OCI-LY1 (cell line): Measurements from ENCODE around the gene SERPINA4.

ENCODE experiments used
- H2AFZ ChIP-seq: fragments of 200-600 bp; sonication (generic), shearing (Covaris generic); 2 replicates; pipeline ENCODE4 v1.6.0; 2014; ENCODE audit warnings: antibody characterized with exemption, mild to moderate bottlenecking, low read length
- H3F3A ChIP-seq: fragments of 200-600 bp; sonication (generic), shearing (Covaris generic); 2 replicates; pipeline ENCODE4 v1.6.0; 2014; ENCODE audit warnings: mild to moderate bottlenecking, antibody characterized with exemption, low read length, moderate library complexity; ENCODE audit not compliant: insufficient read depth
- H3K27ac ChIP-seq: fragments of 200-600 bp; sonication (generic); 2 replicates; pipeline ENCODE4 v1.5.1; 2014; ENCODE audit warnings: low read length, mixed run types, mild to moderate bottlenecking, low read depth; ENCODE audit not compliant: poor library complexity, severe bottlenecking
- H3K27me3 ChIP-seq: fragments of 200-600 bp; sonication (generic); 2 replicates; pipeline ENCODE4 v1.6.0; 2014; ENCODE audit warnings: antibody characterized with exemption, mild to moderate bottlenecking, low read length, moderate library complexity; ENCODE audit not compliant: insufficient read depth
- H3K36me3 ChIP-seq: fragments of 200-600 bp; sonication (generic); 2 replicates; pipeline ENCODE4 v1.6.1; 2014; ENCODE audit warnings: mild to moderate bottlenecking, antibody characterized with exemption, low read length, moderate library complexity, mixed read lengths; ENCODE audit not compliant: insufficient read depth
- H3K4me1 ChIP-seq: fragments of 200-600 bp; sonication (generic); 2 replicates; pipeline ENCODE4 v1.5.1; 2014; ENCODE audit warnings: mild to moderate bottlenecking, low read length, moderate library complexity; ENCODE audit not compliant: insufficient read depth, severe bottlenecking
- H3K4me2 ChIP-seq: fragments of 200-600 bp; sonication (generic), shearing (Covaris generic); 2 replicates; pipeline ENCODE4 v1.6.1; 2014; ENCODE audit warnings: low read length
- H3K4me3 ChIP-seq: fragments of 200-600 bp; sonication (generic); 2 replicates; pipeline ENCODE4 v1.5.1; 2014; ENCODE audit warnings: low read length, low read depth, mild to moderate bottlenecking, mixed read lengths; ENCODE audit not compliant: poor library complexity, severe bottlenecking
- H3K79me2 ChIP-seq: fragments of 200-600 bp; shearing (Covaris generic); 2 replicates; pipeline ENCODE4 v1.6.1; 2016; ENCODE audit warnings: mixed run types, low read length, mixed read lengths; ENCODE audit not compliant: insufficient read depth
- H3K9ac ChIP-seq: fragments of 200-600 bp; sonication (generic), shearing (Covaris generic); 2 replicates; pipeline ENCODE4 v1.6.1; 2014; ENCODE audit warnings: mild to moderate bottlenecking, low read length, mixed read lengths
- H3K9me2 ChIP-seq: fragments of 200-600 bp; sonication (generic), shearing (Covaris generic); 2 replicates; pipeline ENCODE4 v1.6.1; 2014; ENCODE audit warnings: low read depth, mild to moderate bottlenecking, low read length, mixed read lengths
- H3K9me3 ChIP-seq: fragments of 200-600 bp; shearing (Covaris generic); 2 replicates; pipeline ENCODE4 v1.6.1; 2014; ENCODE audit warnings: low read length, mixed read lengths
- H4K20me1 ChIP-seq: fragments of 200-600 bp; sonication (generic), shearing (Covaris generic); 2 replicates; pipeline ENCODE4 v1.6.0; 2016; ENCODE audit warnings: mild to moderate bottlenecking, low read length; ENCODE audit not compliant: insufficient read depth
- CTCF ChIP-seq: fragments of 200-600 bp; sonication (generic), shearing (Covaris generic); IDR thresholded peaks from 2 replicates; pipeline ENCODE4 v1.5.1; 2017; ENCODE audit warnings: mild to moderate bottlenecking, antibody characterized with exemption, low read length, moderate library complexity, mixed read lengths
- EZH2 ChIP-seq: fragments of 200-600 bp; sonication (generic), shearing (Covaris generic); IDR thresholded peaks from 2 replicates; pipeline ENCODE4 v1.8.0; 2017; ENCODE audit warnings: borderline replicate concordance, mixed run types, mild to moderate bottlenecking, antibody characterized with exemption, low read length, moderate library complexity, mixed read lengths

Gene SERPINA4

DNA sequence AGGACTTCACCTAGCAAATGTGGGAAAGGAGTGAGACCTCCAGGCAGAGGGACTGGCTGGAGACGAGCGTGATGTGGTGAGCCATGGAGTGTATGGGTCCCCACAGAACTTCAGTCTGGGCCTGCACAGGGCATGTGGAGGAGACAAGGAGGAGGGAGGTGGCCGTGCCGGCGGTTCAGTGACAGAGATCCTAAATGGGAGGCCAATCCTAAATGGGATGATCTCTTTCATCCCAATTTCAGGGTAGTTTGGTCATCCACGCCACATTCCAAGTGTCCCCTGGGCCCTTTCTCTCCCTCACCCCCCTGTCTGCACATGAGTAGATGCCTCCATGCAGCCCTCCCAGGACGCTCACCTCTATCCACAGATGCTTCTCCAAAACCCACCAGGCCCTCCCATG, 33.2 kb downstream of the SERPINA4 start:
- Histone ChIP-seq H4K20me1 (no peaks in the 10 kb centered on the region), H3K9me3 (no peaks in the 10 kb centered on the region), H3K36me3 (no peaks in the 10 kb centered on the region), H3K27me3 (no peaks in the 10 kb centered on the region; the same call in 1 of the 2 replicates), H3K4me1 (no peaks in the 10 kb centered on the region), H3K9me2 (no peaks in the 10 kb centered on the region), H3F3A (no peaks in the 10 kb centered on the region), H3K4me3 (no peak overlapping the region), H3K4me2 (no peak overlapping the region), H3K9ac (no peak overlapping the region), H3K79me2 (no peaks in the 10 kb centered on the region), H3K27ac (no peak overlapping the region), H2AFZ (no peak overlapping the region)
- no peak for TF ChIP-seq EZH2
- no peak for TF ChIP-seq CTCF

- no peak overlapping the region for H2AFZ ChIP-seq
- no peak overlapping the region for H3K4me2 ChIP-seq
- H3F3A ChIP-seq = no peaks in the 10 kb centered on the region
- no peaks in the 10 kb centered on the region for H3K36me3 ChIP-seq
- H3K9me3 ChIP-seq = no peaks in the 10 kb centered on the region
- H3K4me1 ChIP-seq = no peaks in the 10 kb centered on the region
- H3K79me2 ChIP-seq = no peaks in the 10 kb centered on the region
- H3K9ac ChIP-seq = no peak overlapping the region
- H4K20me1 ChIP-seq = no peaks in the 10 kb centered on the region
- no peaks in the 10 kb centered on the region; the same call in 1 of the 2 replicates for H3K27me3 ChIP-seq
- no peak overlapping the region for H3K27ac ChIP-seq
- no peak overlapping the region for H3K4me3 ChIP-seq
- H3K9me2 ChIP-seq = no peaks in the 10 kb centered on the region
- no peak for TF ChIP-seq EZH2
- no peak for TF ChIP-seq CTCF
Observed at GRCh38 chr14:94595912-94596311, 34.7 kb downstream of the SERPINA4 start.

DNA sequence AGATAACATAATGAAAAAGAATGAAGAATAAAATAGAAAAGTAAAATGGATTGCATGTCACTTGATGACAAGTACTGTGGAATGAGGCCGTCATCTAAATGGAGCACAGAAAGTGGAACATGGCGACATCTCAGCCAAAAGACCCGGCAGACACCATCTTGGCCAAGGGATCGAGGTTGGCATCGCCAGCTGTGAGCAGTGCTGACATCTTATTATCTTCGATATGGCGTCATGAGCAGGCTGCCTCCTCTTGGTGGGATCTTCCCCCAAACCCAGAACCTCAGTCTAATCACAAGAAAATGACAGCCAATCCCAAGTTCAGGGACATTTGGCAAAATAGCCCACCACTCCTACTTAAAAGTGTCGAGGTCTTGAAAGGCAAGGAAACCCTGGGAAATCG, 35.1 kb downstream of the SERPINA4 start:
- no peaks in the 10 kb centered on the region for H3K4me1 ChIP-seq
- H3K36me3 ChIP-seq = no peaks in the 10 kb centered on the region
- H3K27me3 ChIP-seq = no peaks in the 10 kb centered on the region; the same call in 1 of the 2 replicates
- H3K9ac ChIP-seq = no peak overlapping the region
- no peaks in the 10 kb centered on the region for H3K79me2 ChIP-seq
- H3K9me3 ChIP-seq = no peaks in the 10 kb centered on the region
- H3K4me2 ChIP-seq = no peak overlapping the region
- no peaks in the 10 kb centered on the region for H4K20me1 ChIP-seq
- H3K9me2 ChIP-seq = no peaks in the 10 kb centered on the region
- H3F3A ChIP-seq = no peaks in the 10 kb centered on the region
- H2AFZ ChIP-seq = no peak overlapping the region
- no peak overlapping the region for H3K27ac ChIP-seq
- H3K4me3 ChIP-seq = no peak overlapping the region
- TF ChIP-seq CTCF = no peak
- no peak for TF ChIP-seq EZH2
